ENCODE results near the gene AKTIP. TPM values are rescaled to one million over a fixed set of nuclear protein-coding genes. Genes with fewer than 3 reads are reported as not detected.

The AKTIP gene
- total and polyA plus RNA-seq, 8 donors: 8.7 to 18.6 (median 13.2) TPM

GRCh38 chr16:53476867-53477266 is 26.1 kb downstream of the AKTIP start:
- H3K4me1 ChIP-seq: no peaks in the 10 kb centered on the region
- peaks cover 0 to 26% (median 12%) of the 10 kb centered on the region in 3 donors for H3K36me3 ChIP-seq
- ATAC-seq (no peak), FAIRE-seq (no peak), DNase-seq (no peak)
- H3K9me3 ChIP-seq: no peaks in the 10 kb centered on the region
- H3K27ac ChIP-seq: no peak overlapping the region
- WGBS, 2 donors: 75% methylated on average over 2 of the region's 2 CpGs
- H3K27me3 ChIP-seq: no peaks in the 10 kb centered on the region
- H3K4me3 ChIP-seq: no peak overlapping the region
- intact Hi-C loops (cut with DNase I): no loop called here
- no peak for TF ChIP-seq CTCF (IDR thresholded peaks at IDR 0.05)

- ATAC-seq (peak; percentile 24 to 81 (median 78)), FAIRE-seq (no peak), DNase-seq (peak in 4 of 6 donors; percentile 18 to 42 (median 36))
- Histone ChIP-seq H3K27me3 (no peaks in the 10 kb centered on the region), H3K4me3 (no peak overlapping the region), H3K9me3 (no peaks in the 10 kb centered on the region), H3K4me1 (peaks cover 0 to 9% (median 0%) of the 10 kb centered on the region in 3 donors), H3K36me3 (peaks cover 0 to 52% (median 12%) of the 10 kb centered on the region in 3 donors), H3K27ac (no peak overlapping the region)
- WGBS, 2 donors: 55 to 58% methylated on average over 6 of the region's 6 CpGs
- no peak for TF ChIP-seq CTCF (IDR thresholded peaks at IDR 0.05)
- intact Hi-C loops (cut with DNase I): no loop called here
These were observed 37.3 kb downstream of the AKTIP start for GRCh38 chr16:53465606-53466280.

- whole genome bisulfite sequencing, 2 donors: 86 to 88% methylated on average over 8 of the region's 8 CpGs
- Histone ChIP-seq H3K4me3 (no peak overlapping the region), H3K36me3 (peaks cover 5 to 68% (median 23%) of the 10 kb centered on the region in 3 donors), H3K27me3 (no peaks in the 10 kb centered on the region), H3K9me3 (no peaks in the 10 kb centered on the region), H3K27ac (no peak overlapping the region), H3K4me1 (no peaks in the 10 kb centered on the region)
- FAIRE-seq (no peak), ATAC-seq (no peak), DNase-seq (no peak)
- no peak for TF ChIP-seq CTCF (IDR thresholded peaks at IDR 0.05)
- intact Hi-C loops (cut with DNase I): no loop called here
These were observed 44.4 kb downstream of the AKTIP start for GRCh38 chr16:53458635-53459034.

GRCh38 chr16:53457670-53458069 is 45.3 kb downstream of the AKTIP start:
- TF ChIP-seq CTCF (IDR thresholded peaks at IDR 0.05): no peak
- FAIRE-seq (no peak), ATAC-seq (peak in 3 of 4 donors; percentile 45 to 56 (median 46)), DNase-seq (no peak)
- Histone ChIP-seq H3K36me3 (peaks cover 5 to 63% (median 27%) of the 10 kb centered on the region in 3 donors), H3K27ac (no peak overlapping the region), H3K9me3 (no peaks in the 10 kb centered on the region), H3K4me3 (no peak overlapping the region), H3K4me1 (no peaks in the 10 kb centered on the region), H3K27me3 (no peaks in the 10 kb centered on the region)
- 94 to 95% methylated on average over 2 of the region's 2 CpGs for WGBS, 2 donors
- intact Hi-C loops (cut with DNase I): no loop called here

- 95 to 98% methylated on average over 2 of the region's 2 CpGs for WGBS, 2 donors
- no peak for TF ChIP-seq CTCF (IDR thresholded peaks at IDR 0.05)
- DNase-seq (no peak), FAIRE-seq (no peak), ATAC-seq (peak in 1 of 4 donors; percentile 30)
- intact Hi-C loops (cut with DNase I): no loop called here
- H3K27me3 ChIP-seq: no peaks in the 10 kb centered on the region
- peaks cover 5 to 63% (median 30%) of the 10 kb centered on the region in 3 donors for H3K36me3 ChIP-seq
- H3K9me3 ChIP-seq: no peaks in the 10 kb centered on the region
- no peak overlapping the region for H3K4me3 ChIP-seq
- H3K4me1 ChIP-seq: no peaks in the 10 kb centered on the region
- no peak overlapping the region for H3K27ac ChIP-seq
These were observed 46.4 kb downstream of the AKTIP start for GRCh38 chr16:53456625-53457024.

All from pancreas (tissue), 10 donors.